Measurements from ENCODE around the gene DUSP22. TPM values are rescaled to one million over a fixed set of nuclear protein-coding genes. Genes with fewer than 3 reads are reported as not detected.

Gene DUSP22
- total RNA-seq, 1 donor from 2014 or later, result 26.8 TPM

GRCh38 chr6:351011-351866 is 59.0 kb downstream of the DUSP22 start:
- intact Hi-C loops (cut with micrococcal nuclease), result no loop called here

- intact Hi-C loops (cut with micrococcal nuclease), result no loop called here
Measured at GRCh38 chr6:351867-352289, 59.6 kb downstream of the DUSP22 start.

DNA sequence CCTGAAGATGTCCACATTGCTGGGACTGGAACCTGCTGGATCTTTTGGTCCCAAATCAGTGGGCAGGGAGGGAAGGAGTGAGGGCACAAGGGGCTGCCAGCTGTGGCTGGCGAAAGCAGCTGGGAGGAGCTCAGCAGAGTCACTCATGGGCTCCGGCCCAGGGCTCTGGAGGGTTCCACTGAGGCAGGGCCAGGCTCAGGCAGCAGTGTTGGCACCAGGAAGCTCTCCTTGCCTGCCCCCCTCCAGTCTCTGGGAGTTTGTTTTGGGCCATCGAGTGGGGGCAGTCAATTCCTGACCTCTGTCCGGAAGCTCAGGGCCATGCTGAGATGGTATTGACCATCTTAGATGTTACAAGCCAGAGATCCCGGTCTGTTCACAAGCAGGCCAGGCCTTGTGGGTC is 60.2 kb downstream of the DUSP22 start:
- intact Hi-C loops (cut with micrococcal nuclease), result no loop called here

GRCh38 chr6:352896-353470 is 60.7 kb downstream of the DUSP22 start:
- intact Hi-C loops (cut with micrococcal nuclease), result no loop called here

DNA sequence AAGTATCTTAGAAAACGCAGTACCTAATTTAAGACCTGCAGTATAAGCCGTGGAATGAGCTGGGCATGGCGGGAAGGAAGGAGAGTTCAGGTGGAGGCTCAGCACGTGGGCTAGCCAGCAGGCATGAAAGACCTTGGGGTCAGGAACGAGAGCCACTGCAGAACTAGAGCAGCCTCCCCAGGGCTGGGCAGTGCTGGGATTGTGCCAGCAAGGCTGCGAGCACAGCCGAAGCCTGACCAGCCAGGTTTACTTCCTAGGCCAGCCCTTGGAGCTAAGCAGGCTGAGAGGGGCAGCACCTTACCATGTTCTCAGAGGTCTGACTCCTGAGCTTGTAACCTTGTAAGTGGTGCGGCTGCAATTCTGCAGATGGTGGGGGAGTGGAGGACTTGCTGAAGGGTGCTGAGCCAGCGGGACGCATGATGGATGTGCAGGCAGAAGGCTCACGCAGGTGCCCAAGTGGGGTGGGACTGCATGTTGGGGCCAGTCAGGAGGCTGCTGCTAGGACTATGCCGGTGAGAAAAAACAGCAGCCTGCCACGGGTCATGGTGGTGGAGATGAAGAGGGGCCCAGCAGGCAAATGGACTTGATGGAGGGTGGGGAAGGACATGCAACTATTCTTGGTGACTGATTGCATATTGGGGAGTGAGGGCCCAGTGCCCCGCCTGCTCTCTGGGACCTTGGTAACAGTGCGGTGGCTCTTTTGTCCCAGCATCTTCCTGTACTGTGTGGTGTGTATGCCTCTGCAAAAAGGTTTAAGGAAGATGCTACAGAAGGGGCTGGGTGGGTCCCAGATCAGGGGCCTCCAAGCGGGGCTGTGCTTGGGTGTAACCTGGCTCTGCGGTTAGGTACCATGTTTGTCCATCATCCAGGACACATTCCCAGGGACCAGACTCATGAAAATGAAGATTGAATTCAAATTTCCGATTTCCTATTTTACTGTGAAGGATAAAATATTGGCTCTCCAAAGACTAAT is 61.6 kb downstream of the DUSP22 start:
- intact Hi-C loops (cut with micrococcal nuclease), result no loop called here

GRCh38 chr6:354631-355280 is 62.5 kb downstream of the DUSP22 start:
- intact Hi-C loops (cut with micrococcal nuclease), result no loop called here

DNA sequence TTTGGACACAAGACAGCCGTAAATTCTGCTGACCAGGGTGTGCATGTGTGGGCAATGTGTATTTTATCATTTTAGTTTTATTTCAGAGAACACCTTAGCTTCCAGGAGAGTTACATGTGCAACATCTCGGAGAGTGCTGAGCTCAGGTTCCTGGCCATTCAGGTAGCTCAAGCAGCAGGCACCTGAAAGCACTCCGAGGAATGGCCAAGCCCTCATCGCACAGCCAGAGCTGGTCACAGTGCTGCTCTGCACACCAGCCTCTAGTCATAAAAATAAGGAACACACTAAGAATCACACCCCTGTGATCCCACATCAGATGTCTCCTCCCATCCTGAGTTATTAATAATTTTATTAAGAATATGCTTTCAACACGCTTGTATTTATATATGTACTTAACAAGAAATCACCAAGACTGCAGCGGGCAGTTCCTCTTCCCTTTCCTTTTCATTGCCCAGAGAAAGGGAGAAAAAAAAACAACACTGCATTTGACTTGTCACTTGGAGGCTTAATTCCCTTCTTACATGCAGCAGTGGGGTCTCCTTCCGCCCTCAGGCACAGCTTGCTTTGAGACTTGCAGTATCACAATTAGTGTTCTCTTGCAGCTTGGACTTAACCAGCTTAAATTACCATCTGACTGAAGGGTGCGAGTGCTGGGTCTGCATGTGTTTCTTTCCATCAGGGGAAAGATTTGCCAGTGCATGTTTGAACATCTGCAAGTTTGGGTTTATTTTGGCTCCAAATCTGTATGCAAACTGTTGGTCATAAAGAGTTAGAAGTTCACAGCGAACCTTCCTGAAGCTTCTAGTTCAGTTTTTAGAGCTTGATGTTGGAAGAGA is 63.3 kb downstream of the DUSP22 start:
- intact Hi-C loops (cut with micrococcal nuclease), result no loop called here

DNA sequence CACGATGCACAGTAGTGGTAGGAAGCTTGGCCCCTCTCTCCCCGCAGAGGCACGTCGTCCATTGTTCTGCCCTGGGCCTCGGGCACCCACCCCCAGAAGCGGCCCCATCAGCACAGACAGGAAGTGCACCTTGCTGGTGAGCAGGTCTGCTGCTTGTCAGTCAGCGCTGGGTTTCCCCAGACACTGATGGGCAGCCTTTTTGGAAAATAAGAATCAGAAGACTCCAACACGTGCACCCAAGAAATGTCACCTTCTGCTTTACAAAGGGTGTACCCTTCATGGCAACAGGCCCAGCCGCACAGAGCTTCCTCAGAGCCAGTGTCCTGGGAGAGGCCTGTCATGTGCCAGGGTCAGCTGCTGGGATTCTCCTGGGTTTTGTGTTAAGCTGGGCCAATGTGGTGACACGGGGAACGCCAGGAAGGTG is 64.6 kb downstream of the DUSP22 start:
- intact Hi-C loops (cut with micrococcal nuclease), result no loop called here

DNA sequence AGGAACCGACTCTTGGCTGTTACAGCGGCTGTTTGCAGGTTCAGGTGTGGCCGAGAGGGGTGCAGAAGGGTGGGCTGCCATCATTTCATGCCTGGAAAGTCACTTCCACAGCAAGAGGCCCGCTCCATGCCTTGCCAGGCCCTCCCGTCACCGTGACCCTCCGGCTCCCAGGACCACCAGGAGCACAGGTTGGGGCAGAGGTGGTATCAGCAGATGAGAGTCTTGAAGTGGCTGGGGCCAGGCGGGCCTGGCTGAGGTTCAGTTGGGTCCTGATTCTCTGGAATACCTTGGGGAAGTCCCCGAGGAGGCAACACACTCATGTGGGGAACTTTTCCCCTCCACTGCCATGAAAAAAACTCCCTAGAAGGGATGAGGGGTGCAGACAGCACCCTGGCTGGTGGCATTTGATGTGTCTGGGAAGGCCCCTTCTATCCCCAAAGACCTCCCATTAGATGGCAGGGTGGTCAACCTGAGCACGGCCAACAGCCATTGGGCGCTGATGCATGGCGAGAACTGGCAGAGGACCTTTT is 65.0 kb downstream of the DUSP22 start:
- intact Hi-C loops (cut with micrococcal nuclease), result no loop called here

GRCh38 chr6:357791-358341 is 65.6 kb downstream of the DUSP22 start:
- intact Hi-C loops (cut with micrococcal nuclease), result no loop called here

DNA sequence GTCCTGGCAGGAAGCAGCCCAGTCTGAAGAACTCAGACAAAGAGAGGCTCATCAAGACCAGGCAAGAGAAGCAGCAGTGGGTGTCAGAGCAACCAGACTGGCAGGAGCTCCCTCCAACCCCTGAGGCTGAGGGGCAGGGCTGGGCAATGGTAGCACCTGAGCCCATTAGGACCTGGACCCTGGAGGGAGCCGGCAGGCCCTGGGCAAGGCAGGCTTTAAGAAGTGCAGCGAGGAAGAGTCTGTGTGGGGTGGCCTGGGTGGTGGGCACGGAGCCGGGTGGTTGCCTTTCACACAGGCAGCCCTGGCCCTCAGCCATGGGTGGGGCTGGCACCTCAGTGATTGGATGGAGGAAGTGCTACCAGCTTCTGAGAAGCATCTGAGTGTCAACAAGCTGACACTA is 66.1 kb downstream of the DUSP22 start:
- intact Hi-C loops (cut with micrococcal nuclease), result no loop called here

DNA sequence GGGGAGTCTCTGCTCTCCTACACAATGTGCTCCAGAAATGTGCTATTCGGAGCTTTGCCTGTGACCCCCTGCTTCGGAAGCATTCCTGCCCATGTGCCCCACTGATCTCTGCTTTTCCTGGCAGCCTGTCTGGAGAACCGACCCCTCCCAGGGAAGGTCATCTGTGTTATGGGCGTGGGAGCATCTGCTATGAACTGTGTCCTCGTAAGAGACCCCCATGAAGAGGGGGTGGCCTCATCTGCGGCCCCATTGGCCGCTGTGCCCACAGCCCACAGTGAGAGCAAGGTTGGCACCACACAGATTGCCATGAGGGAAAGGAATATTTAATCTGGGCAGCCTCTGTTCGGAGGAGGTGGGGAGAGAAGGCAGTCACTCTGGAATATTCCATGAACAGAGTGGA is 66.6 kb downstream of the DUSP22 start:
- intact Hi-C loops (cut with micrococcal nuclease), result no loop called here

GRCh38 chr6:359261-360035 is 67.2 kb downstream of the DUSP22 start:
- intact Hi-C loops (cut with micrococcal nuclease), result no loop called here

GRCh38 chr6:360349-360748 is 68.1 kb downstream of the DUSP22 start:
- intact Hi-C loops (cut with micrococcal nuclease), result no loop called here

DNA sequence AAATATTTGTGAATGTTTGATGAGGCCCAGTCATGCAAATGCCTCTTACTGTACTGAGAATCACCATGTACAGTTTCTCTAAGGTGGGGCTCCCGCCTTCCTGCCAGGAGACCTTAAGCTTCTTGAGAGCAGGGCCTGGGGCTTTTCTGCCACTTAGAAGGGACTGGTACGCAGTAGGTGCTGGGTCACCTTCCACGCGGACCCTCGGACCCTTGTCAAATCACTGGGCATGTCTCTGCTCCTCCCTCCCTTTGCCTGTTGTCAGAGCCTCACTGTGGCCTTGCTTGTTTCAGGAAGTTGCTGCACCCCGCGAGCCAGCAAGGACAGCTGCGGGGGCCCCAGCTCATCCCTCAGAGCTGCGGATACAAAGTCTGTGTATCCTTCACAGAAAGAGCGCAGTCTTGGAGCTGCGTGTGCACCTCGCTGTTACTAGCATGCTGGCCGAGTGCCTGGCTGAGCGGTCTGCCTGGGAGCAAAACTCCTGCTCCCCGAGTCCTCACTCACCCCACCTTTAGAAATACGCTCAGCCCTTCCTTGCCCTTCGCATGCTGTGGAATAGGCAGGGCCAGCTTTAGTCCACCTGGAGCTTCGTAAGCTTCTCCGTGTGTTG is 68.6 kb downstream of the DUSP22 start:
- intact Hi-C loops (cut with micrococcal nuclease), result no loop called here

- intact Hi-C loops (cut with micrococcal nuclease), result no loop called here
Measured at GRCh38 chr6:361411-362132, 69.3 kb downstream of the DUSP22 start.

DNA sequence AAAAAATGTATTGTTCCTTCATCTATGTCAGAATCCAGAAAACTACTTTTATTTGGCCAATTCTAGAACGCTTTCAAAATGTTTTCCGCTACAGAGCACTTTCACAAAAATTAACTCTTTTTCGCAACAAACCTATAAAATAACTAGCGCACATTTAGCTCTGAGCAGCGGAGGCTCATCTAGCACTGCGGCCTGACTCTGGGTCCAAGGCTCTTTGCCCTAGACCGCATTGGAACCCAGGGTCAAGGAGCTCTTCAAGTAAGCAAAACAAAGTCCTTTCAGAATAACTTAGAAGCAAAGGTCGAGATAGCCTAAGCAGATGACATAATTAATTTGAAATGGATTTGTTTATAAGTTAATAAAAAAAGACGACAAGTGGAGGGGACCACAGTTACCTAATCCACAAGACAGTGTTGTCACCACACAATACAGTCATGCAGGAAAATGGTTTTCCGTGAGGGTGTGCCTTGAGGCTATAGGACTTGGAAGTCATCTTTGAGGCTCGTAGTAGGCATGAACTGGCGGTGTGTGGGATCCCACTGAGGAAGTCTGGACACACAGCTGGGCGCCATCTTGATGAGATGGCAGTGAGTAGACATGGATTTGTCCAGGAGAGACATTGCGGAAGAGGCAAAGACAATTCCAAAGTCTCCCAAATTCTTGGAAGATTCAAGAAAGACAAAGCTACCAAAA is 70.1 kb downstream of the DUSP22 start:
- intact Hi-C loops (cut with micrococcal nuclease), result no loop called here

Measured in T-helper 2 cell treated with Interferon-gamma antibody and Interleukin-4, amounts not matched to agents 100 ng/mL and 5 ng/mL, for 36 hours (primary cell).